Hematopoietic multipotent progenitor cell treated with erythropoietin and hydrocortisone succinate and interleukin-3 and kit ligand, for 6 days (in vitro differentiated cells): ENCODE data around the gene ZNF474.

Source experiments
- DNase-seq: peaks from one replicate; pipeline ENCODE4 v3.0.0-alpha.2; 2015

Gene ZNF474

DNA sequence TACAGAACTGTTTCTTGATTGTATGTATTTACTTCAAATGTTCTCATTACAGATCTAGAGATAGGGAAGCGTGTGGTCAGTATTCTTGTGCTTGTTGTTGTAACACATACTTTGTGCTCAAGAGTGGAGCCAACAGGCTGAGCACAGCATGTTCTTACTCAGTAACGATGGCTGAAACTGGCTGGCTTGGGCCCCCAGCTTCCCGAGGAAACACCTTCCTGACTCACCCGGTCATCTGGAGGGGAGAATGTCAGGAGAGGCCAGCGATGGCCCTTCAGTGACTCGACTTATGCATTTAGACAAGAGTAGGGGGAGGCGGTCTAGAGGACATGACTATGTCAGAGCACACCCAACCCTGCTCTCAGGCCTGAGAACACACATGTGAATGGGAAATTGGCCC lies 25.6 kb downstream of the ZNF474 start:
- DNase-seq, result no peak

DNA sequence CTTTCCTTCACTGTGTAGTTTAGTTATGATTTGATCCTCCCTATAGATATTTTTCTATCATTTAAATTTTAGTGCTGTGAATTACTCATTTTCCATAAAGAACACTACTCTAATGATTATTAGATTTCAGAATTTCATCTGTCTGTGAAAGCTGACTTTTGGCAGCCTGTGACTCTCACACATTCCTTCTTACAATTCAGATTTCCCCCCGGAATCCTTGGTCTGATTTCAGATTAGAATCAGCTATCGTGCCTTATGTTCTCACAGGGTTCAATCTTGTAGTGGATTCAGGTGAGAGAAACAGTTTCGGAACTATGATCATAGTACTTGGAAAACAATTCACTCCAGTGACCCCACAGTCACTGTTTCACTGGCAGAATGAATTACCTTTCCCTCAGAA lies 26.2 kb downstream of the ZNF474 start:
- no peak for DNase-seq

DNA sequence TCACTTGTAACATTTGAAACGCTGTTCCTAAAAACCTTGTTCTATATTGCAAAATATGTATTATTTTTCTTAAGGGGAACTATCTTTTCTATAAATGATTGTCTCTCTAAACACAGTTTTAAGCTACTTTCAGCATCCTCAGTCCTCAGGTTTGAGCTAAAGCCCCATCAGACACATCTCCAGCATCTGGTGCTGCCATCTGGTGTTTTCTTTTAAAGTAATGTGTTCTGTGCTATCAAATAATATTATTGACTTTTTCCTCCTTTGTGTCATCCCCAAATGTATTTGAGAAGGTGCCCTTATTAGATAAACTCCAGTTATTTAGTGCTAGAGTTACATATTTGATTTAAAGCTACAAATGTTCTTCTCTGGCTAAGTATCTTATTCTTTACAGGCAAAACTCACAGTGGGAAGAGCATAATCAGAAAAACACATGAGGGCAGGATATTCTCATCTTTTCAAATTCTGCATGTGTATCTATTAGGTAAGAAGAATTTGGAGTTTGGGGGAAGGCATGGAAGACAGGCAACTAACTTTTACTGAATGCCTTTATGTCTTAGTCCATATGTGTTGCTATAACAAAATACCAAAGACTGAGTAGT lies 27.5 kb downstream of the ZNF474 start:
- DNase-seq, result peak; percentile 74

DNA sequence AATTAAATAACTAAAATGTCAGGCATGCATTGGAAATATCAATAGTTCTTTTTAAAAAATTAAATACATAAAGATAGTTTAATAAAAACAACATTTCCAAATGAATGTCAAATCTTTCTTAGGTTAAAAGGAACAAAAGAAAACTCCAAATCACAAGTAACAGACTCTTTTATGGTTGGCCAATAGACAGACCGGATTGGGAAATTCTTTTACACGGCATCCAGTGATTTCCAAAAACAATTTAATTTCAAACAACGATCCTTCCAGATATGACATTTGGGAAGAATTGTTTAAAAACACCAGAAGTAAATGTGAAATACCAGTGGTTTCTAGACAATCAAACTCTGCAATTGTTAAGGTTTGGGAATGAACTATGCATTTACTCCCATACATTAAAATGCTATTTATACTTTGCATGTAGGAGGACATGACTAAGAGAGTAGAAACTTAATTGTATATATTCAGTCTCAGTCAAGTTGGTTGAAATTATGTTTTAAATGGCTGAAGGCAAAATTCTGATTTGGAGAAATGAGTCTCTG lies 32.8 kb downstream of the ZNF474 start:
- DNase-seq, result no peak

DNA sequence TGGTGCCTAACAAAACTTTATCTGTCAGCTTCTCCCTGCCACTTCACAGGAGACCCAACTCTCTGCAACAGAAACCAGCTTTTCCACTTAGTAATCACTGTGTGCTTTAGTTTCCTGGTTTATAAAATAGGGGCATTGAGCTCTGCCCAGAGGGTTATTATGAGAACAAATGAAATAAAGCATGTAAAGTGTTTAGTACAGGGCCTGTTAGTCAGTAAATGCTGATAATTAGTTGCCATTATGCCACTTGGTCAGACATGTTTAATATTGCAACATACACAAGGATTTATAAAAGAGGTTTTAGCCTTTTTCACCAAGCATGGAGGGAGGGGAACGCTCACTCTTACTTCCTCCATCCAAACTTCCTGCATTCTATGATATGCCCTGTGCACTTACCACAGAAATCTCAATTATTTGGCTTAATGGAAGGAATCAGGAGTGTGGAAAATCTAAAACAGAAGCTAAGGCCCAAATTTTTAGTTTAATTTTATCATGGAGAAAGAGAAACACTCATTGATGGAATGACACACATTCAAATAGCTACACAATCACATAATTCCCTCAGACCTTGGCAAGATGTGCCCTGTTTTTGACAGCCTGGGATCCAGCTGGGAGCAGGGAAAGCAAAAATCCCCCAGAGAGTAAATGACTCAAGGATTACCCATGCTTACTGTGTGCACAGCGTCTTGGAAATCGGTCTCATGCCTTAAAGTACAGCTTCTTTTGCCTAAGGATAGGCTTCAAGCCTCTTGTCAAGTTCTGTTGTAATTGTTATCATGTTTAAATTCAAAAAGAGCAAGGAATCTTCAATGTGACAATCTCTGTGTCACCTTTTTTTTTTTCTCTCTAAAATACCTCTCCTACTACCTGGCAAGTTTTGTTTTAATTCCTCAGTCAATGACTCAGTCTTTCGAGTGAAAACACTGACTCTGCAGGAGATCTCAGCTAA lies 34.0 kb downstream of the ZNF474 start:
- no peak for DNase-seq

DNA sequence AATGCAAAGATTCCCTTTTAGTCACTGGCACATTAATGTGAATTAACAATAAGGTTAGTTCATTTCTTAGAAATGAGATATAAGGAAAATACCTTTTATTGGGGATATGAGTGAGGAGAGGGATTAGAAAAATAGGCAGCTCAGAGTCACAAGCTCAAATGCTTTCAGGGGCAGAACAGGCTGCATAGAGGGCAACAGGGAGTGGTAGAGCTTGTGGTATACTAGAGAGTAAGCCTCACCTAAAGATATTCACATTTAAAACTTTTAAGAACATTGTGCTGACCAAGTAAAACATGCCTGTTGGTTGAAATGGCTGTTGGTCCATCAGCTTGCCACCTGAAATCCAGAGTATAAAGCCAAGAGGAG lies 34.7 kb downstream of the ZNF474 start:
- DNase-seq, result no peak

DNA sequence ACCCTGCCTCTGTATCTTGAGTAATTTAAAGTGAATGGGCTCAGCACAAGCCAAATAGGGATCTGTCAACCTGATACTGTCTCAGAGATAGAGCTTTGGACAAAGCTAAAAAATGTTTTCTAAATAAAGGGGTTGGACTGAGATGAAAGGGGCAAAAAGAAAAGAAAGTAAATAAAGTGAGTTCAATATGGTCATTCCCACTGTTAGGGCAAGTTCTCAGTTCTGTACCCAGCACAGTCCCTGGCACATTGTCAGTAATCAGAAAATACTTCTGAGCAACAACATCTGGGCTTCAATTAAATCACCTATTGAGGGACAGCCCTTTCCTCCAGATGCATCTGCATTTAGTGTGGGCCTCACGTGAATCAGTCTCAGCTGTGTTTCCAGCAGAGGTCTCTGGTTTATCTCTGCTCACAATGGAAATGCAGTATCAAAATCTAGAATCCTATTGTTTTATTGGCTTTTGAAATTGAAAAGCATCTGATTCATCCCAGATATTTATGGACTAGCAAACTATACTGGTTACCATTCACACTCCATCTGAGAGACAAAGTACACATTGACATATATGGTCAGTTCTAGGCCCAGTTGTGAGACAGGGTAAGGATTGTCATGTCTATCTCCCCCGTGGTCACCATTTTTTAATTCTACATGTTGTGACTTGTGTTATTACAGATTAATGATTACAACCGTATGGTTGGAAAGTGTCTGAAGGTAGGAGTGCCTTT lies 35.6 kb downstream of the ZNF474 start:
- no peak for DNase-seq

DNA sequence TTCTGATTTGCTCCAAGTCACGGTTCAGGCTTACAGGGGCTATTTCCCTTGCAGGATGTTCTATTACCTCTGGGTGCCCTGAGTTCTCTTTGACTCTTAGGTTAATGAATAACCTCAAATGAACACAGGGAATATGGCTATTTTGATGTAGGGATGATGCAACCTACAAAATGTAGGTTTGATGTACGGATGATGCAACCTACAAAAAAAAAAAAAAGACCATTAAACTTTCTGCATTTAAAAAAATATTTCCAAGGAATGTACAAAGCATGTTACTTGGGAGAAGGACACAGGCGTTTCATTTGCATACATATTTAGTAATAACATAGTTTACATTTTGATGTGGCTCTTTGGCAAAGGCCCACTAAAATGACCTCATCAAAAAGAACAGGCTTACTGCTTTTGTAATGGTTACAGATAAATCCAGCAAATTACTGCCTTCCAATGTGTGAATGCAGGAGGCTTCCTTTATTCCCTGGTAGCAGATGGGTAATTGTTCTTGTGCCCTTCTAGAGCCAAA lies 36.3 kb downstream of the ZNF474 start:
- no peak for DNase-seq

DNA sequence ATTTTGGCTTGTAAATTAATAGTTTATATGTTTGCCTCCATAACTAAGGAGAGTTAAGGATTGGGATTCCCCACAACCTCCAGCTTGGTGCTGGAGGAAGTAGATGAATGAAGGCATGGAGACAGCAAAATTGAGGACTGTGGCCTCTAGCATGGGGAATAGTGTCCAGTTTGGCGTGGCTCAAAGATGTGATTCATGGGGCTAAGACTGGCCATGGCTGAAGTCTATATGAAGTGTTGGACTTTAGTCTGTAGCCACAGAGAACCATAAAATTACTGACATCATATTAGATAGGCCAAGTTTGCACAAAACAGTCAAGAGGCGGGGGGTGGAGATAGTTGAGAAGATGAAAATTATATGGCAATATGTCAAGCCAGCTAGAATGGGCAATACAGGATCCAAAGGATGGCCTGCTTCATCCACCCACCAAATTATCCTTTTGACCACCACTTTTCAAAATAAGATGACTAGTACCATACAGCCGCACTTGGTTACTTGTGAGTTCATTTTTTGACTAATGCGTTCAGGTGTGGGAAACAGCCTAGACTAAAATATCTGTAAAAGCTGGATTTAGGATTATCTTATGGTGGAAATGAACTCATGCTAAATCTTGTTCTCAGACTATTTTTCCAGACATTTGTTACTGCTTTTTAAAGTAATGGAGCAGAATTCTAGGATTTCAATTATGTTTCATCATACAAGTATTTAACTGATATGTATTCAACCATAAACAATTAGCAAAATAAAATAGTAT lies 40.2 kb downstream of the ZNF474 start:
- no peak for DNase-seq

DNA sequence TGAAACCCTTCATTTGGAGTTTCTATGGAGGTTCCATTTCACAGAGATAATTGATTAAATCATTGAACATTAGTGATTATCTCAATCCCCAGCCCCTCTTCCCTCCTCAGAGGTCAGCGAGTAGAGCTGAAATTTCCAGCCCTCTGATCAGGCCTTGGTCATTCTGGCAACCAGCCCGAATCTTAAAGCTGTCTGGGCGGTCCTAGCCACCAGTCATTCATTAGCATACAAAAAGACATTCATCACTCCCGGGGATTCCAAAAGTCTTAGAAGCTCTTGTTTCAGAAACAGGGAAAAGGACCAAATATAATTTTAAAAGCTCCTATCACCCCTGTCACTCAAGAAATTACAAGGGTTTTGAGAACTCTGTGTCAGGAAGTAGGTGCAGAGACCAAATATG lies 41.3 kb downstream of the ZNF474 start:
- DNase-seq, result no peak

DNA sequence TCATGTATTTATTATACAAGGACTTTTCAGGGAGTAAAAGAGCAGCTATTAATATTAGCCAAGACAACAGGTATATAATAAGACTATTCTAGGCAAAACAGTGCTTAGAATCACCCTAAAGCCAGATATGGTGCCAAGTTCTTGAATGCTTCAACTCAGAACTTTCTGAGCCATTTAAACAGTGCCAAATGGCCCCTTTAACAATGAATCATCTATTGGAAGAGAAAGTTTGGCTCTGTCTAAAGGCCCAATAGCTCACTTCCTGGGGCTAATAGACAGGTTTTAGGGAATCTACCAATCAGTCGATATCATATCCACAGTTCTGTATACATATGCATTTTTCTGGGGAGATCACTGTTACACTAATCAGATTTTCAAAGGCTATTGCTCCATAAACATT lies 42.9 kb downstream of the ZNF474 start:
- no peak for DNase-seq

DNA sequence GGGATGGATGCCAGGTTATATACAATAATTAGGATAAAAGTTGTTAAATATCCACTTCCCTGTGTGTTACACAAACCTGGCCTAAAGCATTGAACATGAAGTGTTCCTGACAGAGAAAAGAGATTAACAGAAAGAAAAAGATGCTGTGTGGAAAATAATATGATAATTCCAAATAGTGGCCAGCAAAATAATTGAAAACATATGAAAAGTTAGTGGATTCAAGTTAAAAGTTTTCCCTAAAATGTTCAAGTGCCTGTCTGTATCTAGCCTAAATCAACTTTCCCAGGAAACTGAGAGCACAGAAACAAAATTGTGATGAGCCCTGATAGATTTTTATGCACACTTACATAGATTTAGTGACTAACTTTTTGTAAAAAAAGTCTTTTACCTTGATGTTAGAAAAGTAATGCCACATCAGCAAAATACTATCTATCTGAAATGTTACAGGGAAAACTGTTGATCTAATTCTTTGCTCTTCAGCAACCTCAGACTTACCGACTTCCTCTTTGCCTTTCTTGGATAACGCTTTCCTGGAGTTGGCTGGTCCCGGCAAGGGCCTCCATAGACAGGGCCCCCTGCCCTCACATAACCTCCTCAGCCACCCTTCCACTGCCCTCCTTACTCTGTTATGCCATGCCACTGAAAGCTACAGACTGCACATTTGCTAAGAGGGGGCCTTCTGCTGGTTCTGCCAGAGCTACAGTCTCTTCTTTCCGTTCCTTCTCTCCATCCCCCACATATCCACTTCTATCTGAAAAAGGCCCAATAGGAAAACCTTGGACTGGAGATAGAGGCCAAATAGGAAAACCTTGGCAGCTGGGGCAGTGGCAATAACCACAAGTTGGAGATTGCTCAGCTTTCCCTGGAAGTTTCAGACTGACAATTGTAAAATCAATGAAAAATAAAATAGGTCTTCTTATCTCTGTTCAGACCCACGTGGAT lies 44.4 kb downstream of the ZNF474 start:
- no peak for DNase-seq

DNA sequence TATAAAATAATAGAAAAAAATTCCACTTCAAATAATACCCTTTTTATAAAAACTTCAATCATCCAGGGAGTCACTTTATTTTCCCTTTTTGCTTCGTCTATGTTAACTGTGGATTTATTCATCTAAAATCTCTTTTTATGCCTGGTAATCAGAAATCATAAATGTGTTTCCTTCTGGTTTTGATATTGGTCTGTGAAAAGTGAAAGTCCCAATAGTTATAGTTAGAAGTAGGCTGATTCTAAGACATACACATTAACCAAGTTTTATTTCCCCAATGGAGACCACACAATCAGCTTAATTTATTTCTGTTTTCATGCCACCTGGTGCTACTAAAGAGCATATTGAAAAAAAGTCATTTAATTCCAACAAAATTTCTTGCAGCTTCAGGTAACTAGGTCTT lies 45.7 kb downstream of the ZNF474 start:
- no peak for DNase-seq

DNA sequence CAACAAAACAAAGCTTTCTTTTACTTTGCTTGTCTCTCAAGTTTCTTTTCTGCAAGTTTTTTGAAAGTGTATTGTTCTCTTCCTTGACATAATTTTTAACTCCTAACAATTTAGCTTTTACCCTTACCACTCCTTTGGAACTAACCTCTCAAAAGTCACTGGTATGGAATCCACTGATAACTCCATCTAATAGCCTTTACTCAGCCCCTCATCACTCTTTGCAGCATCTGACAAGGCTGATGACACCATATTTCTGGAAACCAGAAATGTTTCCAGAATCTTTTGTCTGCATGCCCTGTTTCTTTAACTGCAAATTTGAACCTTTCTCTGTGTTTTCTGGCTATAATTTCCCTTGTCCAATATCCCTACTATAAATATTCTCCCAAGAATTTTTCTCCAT lies 46.5 kb downstream of the ZNF474 start:
- DNase-seq, result no peak

DNA sequence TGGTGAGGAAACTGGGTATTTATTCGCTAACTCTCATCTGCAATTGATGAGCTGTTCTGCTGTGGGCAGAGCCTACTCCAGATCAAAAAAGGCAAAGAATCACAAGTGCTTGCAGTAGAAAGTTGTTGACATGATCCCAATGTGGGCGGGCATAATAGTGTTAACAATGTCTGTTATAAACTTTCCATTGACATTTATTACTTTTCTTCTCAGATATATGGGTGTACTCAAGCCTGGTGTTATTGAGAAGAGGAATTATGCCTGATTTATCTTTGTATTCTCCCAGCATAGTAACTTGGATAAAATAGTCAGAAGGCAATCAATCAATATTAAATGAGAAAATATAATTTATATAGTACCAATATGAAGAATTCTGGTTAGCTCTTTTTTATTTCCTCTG lies 47.8 kb downstream of the ZNF474 start:
- DNase-seq, result no peak

DNA sequence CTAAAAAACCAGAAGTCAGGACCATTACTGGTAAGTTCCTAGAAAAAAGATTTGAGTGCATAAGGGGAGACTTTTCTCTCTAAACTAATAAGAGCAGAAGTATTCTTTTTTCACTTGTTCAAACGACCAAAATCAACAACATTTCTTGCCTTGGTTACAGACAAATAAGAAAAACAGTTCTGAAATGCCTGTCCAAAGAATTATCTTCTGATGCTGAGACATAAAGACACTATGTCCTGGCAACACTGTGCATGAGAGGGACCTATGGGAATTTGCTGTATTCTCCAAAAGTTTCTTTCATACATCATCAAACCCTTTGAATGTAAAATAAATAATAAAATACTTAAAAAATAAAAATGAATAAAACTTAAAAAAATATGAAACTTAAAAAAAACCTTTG lies 50.4 kb downstream of the ZNF474 start:
- DNase-seq, result no peak

DNA sequence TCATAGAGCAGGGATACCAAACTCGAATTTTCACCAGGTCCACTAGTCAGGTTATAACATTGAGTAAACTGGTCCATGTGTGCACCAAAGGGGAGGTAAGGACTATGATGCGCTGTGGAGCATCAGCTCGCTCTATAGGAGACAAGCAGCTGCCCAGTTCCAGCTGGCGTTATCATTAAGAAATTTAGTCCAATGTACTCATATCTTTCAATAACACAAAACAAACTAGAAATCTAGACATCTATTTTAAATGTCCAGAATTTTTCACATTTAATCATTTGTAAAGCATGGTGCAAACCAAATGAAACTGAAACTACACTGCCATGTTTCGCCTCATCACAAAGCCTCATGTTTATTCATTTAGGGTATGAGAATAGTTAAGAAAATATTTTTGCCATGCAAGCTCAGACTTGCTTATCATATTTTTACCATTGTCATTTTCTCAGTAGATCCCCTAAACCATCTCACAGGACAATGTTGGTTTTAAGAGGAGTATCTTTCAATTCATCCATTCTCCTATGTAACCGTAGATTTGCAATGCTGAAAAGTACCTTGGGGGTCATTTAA lies 50.9 kb downstream of the ZNF474 start:
- no peak for DNase-seq

DNA sequence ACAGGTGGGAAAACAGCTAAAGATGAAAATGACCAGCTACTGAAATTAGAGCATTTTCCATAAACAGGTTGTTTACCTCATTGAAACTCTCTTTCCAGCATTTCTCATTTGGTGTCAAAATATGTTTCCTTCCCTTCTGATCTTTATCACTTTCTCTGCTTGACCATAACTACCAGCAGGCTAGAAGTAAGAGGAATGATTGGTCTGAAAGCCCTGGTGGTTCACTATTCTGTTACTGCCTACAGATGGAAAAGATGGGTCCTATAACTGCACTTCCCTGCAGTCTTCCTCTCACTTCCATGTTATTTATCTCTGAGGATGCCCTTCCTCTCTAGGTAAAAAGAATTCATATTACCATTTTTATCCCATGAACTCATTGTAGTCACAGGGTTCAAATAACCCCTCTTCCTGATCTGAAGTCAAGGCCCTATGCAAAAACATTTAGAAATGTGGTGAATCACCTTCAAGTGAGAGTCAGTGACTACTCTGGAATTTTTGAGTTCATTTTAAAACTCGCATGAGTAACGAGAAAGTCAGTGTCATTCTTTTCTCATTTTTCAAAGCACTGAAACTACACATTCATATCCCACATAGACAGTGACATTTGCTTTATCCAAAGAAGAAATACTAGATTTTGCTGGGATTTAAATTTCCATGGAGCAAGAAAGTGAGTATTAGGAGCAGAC lies 51.7 kb downstream of the ZNF474 start:
- DNase-seq, result no peak

DNA sequence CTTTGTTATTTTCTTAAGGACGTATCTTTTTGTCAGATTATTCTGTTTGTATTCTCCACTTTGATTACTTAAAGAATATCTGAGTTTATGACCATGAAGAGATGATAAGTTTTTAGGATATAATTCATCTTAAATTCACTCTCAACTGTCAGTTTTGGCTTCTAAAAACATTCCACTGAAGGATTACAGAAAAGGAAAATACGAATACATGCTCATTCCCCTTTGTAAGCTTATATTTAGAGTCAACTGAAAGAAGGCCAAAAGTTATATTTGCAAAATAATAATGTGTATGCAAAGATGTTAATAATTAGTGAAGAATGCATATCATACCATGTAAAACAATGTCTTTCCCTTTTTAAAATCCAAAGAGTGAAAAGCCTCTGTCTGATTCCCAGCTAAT lies 52.5 kb downstream of the ZNF474 start:
- DNase-seq, result no peak

DNA sequence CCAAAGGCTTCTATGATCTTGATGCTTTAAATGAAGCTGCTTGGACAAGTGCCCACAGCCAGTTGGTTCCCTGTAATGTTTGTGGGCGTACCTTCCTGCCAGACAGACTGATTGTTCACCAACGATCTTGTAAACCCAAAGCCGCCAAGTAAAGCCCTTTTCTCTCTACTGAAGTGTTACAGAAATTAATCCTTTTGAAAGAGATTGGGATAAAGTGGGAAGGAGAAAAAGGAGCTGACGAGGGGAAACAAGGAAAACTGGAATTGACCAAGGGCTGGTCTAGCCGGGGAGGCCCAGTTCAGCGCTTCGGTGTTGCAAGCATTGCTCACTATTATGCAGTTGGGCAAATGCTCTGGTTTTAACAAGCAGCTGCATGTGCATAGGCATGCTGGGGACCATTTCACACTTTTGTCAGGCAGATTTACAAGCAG lies 53.2 kb downstream of the ZNF474 start:
- peak; percentile 91 for DNase-seq
